Stimulated activated CD8-positive, alpha-beta memory T cell treated with anti-CD3 and anti-CD28 coated beads, Interleukin-12 subunit alpha, Interleukin-12 subunit beta, amount 100 ng/mL, for 24 hours (primary cell): ENCODE results near the gene PKNOX2.

Experiments used
- DNase-seq: peaks from one replicate; pipeline ENCODE4 v3.0.0-alpha.2; 2020; ENCODE audit errors: extremely low read depth

PKNOX2 gene

GRCh38 chr11:125173027-125173426 is 8.5 kb downstream of the PKNOX2 start:
- no peak for DNase-seq

- DNase-seq, result no peak
Measured at GRCh38 chr11:125173556-125173955, 9.0 kb downstream of the PKNOX2 start.

GRCh38 chr11:125174057-125174456 is 9.5 kb downstream of the PKNOX2 start:
- DNase-seq, result no peak

- no peak for DNase-seq
Measured at GRCh38 chr11:125174686-125175085, 10.1 kb downstream of the PKNOX2 start.

GRCh38 chr11:125175166-125175565 is 10.6 kb downstream of the PKNOX2 start:
- DNase-seq, result no peak

GRCh38 chr11:125175896-125176575 is 11.5 kb downstream of the PKNOX2 start:
- DNase-seq, result no peak

- no peak for DNase-seq
Measured at GRCh38 chr11:125176866-125177265, 12.3 kb downstream of the PKNOX2 start.

- no peak for DNase-seq
Measured at GRCh38 chr11:125177543-125177942, 13.0 kb downstream of the PKNOX2 start.

- no peak for DNase-seq
Measured at GRCh38 chr11:125179346-125179745, 14.8 kb downstream of the PKNOX2 start.

- DNase-seq, result no peak
Measured at GRCh38 chr11:125179895-125180294, 15.3 kb downstream of the PKNOX2 start.

- DNase-seq, result no peak
Measured at GRCh38 chr11:125180413-125181305, 16.1 kb downstream of the PKNOX2 start.

- no peak for DNase-seq
Measured at GRCh38 chr11:125182573-125182972, 18.0 kb downstream of the PKNOX2 start.

- DNase-seq, result no peak
Measured at GRCh38 chr11:125183641-125184040, 19.1 kb downstream of the PKNOX2 start.

GRCh38 chr11:125188021-125188420 is 23.5 kb downstream of the PKNOX2 start:
- DNase-seq, result no peak

GRCh38 chr11:125190566-125190965 is 26.0 kb downstream of the PKNOX2 start:
- DNase-seq, result no peak

- no peak for DNase-seq
Measured at GRCh38 chr11:125192183-125192582, 27.6 kb downstream of the PKNOX2 start.

GRCh38 chr11:125192717-125193415 is 28.3 kb downstream of the PKNOX2 start:
- DNase-seq, result no peak

GRCh38 chr11:125193416-125193726 is 28.8 kb downstream of the PKNOX2 start:
- no peak for DNase-seq

GRCh38 chr11:125193841-125194240 is 29.3 kb downstream of the PKNOX2 start:
- no peak for DNase-seq

GRCh38 chr11:125199915-125200314 is 35.4 kb downstream of the PKNOX2 start:
- no peak for DNase-seq

- DNase-seq, result no peak
Measured at GRCh38 chr11:125200441-125200840, 35.9 kb downstream of the PKNOX2 start.

- DNase-seq, result no peak
Measured at GRCh38 chr11:125201525-125202141, 37.1 kb downstream of the PKNOX2 start.
